ENCODE results near the gene STRN4. TPM values are rescaled to one million over a fixed set of nuclear protein-coding genes. Genes with fewer than 3 reads are reported as not detected.

Gene STRN4
- total RNA-seq, 1 experiment from 2014 or later: 162 TPM

DNA sequence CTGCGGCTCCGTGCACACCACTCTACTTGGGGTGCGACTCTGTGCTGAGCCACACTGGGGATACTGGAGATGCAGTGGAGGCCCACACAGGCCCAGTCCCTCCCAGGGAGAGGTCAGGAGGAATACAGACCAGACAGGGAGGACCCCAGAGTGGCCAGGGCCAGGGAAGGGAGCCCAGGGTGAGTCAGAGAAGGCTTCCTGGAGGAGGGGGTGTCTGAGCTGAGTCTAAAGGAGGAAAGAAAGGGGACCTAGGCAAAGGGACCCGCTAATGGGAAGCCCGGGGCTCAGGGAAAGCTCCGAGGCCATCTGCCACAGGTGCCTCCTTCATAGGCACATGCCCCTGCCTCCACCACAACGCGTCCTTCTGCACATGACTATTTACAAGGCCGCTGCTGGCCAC lies 16.1 kb downstream of the STRN4 start:
- TF ChIP-seq, protein P1, sequence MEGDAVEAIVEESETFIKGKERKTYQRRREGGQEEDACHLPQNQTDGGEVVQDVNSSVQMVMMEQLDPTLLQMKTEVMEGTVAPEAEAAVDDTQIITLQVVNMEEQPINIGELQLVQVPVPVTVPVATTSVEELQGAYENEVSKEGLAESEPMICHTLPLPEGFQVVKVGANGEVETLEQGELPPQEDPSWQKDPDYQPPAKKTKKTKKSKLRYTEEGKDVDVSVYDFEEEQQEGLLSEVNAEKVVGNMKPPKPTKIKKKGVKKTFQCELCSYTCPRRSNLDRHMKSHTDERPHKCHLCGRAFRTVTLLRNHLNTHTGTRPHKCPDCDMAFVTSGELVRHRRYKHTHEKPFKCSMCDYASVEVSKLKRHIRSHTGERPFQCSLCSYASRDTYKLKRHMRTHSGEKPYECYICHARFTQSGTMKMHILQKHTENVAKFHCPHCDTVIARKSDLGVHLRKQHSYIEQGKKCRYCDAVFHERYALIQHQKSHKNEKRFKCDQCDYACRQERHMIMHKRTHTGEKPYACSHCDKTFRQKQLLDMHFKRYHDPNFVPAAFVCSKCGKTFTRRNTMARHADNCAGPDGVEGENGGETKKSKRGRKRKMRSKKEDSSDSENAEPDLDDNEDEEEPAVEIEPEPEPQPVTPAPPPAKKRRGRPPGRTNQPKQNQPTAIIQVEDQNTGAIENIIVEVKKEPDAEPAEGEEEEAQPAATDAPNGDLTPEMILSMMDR (IDR thresholded peaks at IDR 0.05; ENCODE audit: insufficient read depth in 1 of 2, low read depth in 1 of 2, low read length in 1 of 2, severe bottlenecking in 1 of 2, unreplicated experiment in 1 of 2): no peak

DNA sequence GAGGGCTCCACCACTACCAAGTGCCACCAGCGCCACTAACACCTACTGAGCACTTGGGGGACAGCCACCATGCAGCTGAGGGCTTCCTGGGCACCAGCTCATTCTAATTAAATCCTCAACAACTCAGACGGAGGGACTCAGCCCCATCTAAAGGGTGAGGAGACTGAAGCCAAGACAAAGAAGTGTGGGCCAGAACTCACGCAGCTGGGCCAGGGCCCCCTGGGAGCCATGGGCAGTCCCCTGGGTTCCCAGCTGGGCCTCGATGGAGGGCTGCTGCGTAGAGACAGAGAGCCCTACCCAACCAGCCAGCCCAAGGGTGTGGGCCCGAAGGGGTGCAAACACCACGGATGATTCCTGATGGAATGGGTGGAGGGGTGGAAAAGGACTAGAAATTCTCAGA lies 16.6 kb downstream of the STRN4 start:
- Histone ChIP-seq H3K4me3 (ENCODE audit: low read depth, low read length) (no peak overlapping the region), H3K4me1 (no peaks in the 10 kb centered on the region), H3K9me3 (no peaks in the 10 kb centered on the region), H3K27me3 (replicated peaks; ENCODE audit: control insufficient read depth, insufficient read depth, low read length) (no peaks in the 10 kb centered on the region), H3K36me3 (ENCODE audit: control insufficient read depth, insufficient read depth, low read length) (peaks cover 8% of the 10 kb centered on the region)
- TF ChIP-seq, protein P1 (IDR thresholded peaks at IDR 0.05; ENCODE audit: insufficient read depth in 1 of 2, low read depth in 1 of 2, low read length in 1 of 2, severe bottlenecking in 1 of 2, unreplicated experiment in 1 of 2): no peak
- DNase-seq: no peak
- Mint-ChIP-seq H3K27me3 (ENCODE audit: insufficient read depth, unreplicated experiment) (no peaks in the 10 kb centered on the region), H3K4me1 (ENCODE audit: low read depth, unreplicated experiment) (peaks cover 13% of the 10 kb centered on the region), H3K27ac (ENCODE audit: unreplicated experiment) (no peak overlapping the region), H3K4me3 (ENCODE audit: unreplicated experiment) (no peak overlapping the region), H3K36me3 (ENCODE audit: insufficient read depth, unreplicated experiment) (peaks cover 93% of the 10 kb centered on the region), H3K9me3 (ENCODE audit: unreplicated experiment) (no peaks in the 10 kb centered on the region)
- intact Hi-C loops (cut with micrococcal nuclease; ENCODE audit: unreplicated experiment): no loop called here
- ChIA-PET POLR2A (interaction anchor here (0.5 kb wide), 1 partner anchor 16 kb away, joined by 3 read pairs; no protein-coding TSS in a partner anchor), CTCF (interaction anchor here (1.4 to 1.5 kb wide), 3 partner anchors 9 to 283 kb away, joined by 3 to 6 read pairs (median 3); no protein-coding TSS in a partner anchor)
- no TSS peak for BruUV-seq (replicated peaks)

More for the DNA sequence above, 16.1 kb downstream of the STRN4 start:
- Mint-ChIP-seq H3K27ac (ENCODE audit: unreplicated experiment) (no peak overlapping the region), H3K4me1 (ENCODE audit: low read depth, unreplicated experiment) (peaks cover 13% of the 10 kb centered on the region), H3K4me3 (ENCODE audit: unreplicated experiment) (no peak overlapping the region), H3K36me3 (ENCODE audit: insufficient read depth, unreplicated experiment) (peaks cover 93% of the 10 kb centered on the region), H3K27me3 (ENCODE audit: insufficient read depth, unreplicated experiment) (no peaks in the 10 kb centered on the region), H3K9me3 (ENCODE audit: unreplicated experiment) (no peaks in the 10 kb centered on the region)
- ChIA-PET POLR2A (interaction anchor here (0.5 kb wide), 1 partner anchor 16 kb away, joined by 3 read pairs; no protein-coding TSS in a partner anchor), CTCF (interaction anchor here (1.4 kb wide), 1 partner anchor 9 kb away, joined by 3 read pairs; no protein-coding TSS in a partner anchor)
- H3K4me3 ChIP-seq (ENCODE audit: low read depth, low read length): no peak overlapping the region
- peaks cover 8% of the 10 kb centered on the region for H3K36me3 ChIP-seq (ENCODE audit: control insufficient read depth, insufficient read depth, low read length)
- H3K9me3 ChIP-seq: no peaks in the 10 kb centered on the region
- DNase-seq: no peak
- intact Hi-C loops (cut with micrococcal nuclease; ENCODE audit: unreplicated experiment): no loop called here
- H3K4me1 ChIP-seq: no peaks in the 10 kb centered on the region
- BruUV-seq (replicated peaks): no TSS peak
- H3K27me3 ChIP-seq (replicated peaks; ENCODE audit: control insufficient read depth, insufficient read depth, low read length): no peaks in the 10 kb centered on the region

DNA sequence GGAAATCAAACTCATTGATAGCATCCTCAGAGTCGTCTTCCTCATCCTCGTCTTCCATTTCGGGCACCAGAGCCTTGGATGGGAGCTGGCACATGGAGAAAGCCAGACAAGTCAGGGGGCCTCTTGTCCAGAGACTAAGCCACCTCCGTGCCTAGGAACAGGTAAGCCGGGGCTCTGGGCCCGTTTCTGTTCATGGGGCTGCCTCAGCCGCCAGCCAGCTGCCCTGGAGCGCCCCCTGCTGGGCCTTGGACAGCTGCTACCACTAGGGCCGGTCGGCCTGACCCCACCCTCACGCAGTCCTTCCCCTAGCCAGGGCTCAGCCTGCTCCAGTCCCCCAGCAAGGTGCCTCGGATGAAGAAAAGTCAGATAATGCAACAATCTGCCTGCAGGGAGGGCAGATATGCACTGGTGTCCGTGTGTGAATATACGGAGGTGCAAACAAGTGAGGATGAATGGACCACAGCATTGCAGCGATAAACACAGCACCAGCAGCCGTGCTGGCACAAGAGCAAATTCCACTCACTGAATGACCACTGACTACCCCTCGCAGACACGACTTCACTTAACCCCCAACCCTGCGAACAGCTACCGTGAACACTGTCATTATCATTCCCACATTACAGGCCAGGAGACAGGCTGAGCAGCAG lies 17.4 kb downstream of the STRN4 start:
- H3K27ac Mint-ChIP-seq (ENCODE audit: unreplicated experiment): no peak overlapping the region
- BruUV-seq (replicated peaks): no TSS peak
- POLR2A ChIA-PET: no interaction called here
- no peak overlapping the region for H3K4me3 ChIP-seq (ENCODE audit: low read depth, low read length)
- H3K9me3 ChIP-seq: no peaks in the 10 kb centered on the region
- H3K36me3 Mint-ChIP-seq (ENCODE audit: insufficient read depth, unreplicated experiment): peaks cover 92% of the 10 kb centered on the region
- DNase-seq: peak; percentile 51 to 80
- no peaks in the 10 kb centered on the region for H3K4me1 ChIP-seq
- H3K4me3 Mint-ChIP-seq (ENCODE audit: unreplicated experiment): no peak overlapping the region
- H3K9me3 Mint-ChIP-seq (ENCODE audit: unreplicated experiment): no peaks in the 10 kb centered on the region
- CTCF ChIA-PET: interaction anchor here (1.0 to 1.7 kb wide), 5 partner anchors 10 to 284 kb away, joined by 3 to 8 read pairs (median 3); partner anchors contain the start of gene DACT3
- peaks cover 13% of the 10 kb centered on the region for H3K4me1 Mint-ChIP-seq (ENCODE audit: low read depth, unreplicated experiment)
- TF ChIP-seq, protein P1 (IDR thresholded peaks at IDR 0.05; ENCODE audit: insufficient read depth in 1 of 2, low read depth in 1 of 2, low read length in 1 of 2, severe bottlenecking in 1 of 2, unreplicated experiment in 1 of 2): peak; percentile 87 to 92
- H3K27me3 ChIP-seq (replicated peaks; ENCODE audit: control insufficient read depth, insufficient read depth, low read length): no peaks in the 10 kb centered on the region
- peaks cover 8% of the 10 kb centered on the region for H3K36me3 ChIP-seq (ENCODE audit: control insufficient read depth, insufficient read depth, low read length)
- intact Hi-C loops (cut with micrococcal nuclease; ENCODE audit: unreplicated experiment): no loop called here
- no peaks in the 10 kb centered on the region for H3K27me3 Mint-ChIP-seq (ENCODE audit: insufficient read depth, unreplicated experiment)

All from Caco-2 (cell line).